HEK293 (cell line): ENCODE results near the gene RNASEH2C.

Source experiments
- CTCF ChIP-seq: fragments of 450-650 bp; formaldehyde crosslinking; IDR thresholded peaks from 2 replicates; pipeline ENCODE4 v1.5.1; 2016; ENCODE audit warnings: missing biosample characterization, missing genetic modification characterization
- GFI1B ChIP-seq: fragments of 450-650 bp; formaldehyde crosslinking; IDR thresholded peaks from 2 replicates; pipeline ENCODE4 v1.5.1; 2016; ENCODE audit warnings: missing biosample characterization, missing genetic modification characterization
- PRDM6 ChIP-seq: fragments of 450-650 bp; formaldehyde crosslinking; IDR thresholded peaks from 2 replicates; pipeline ENCODE4 v1.5.1; 2017; ENCODE audit warnings: missing biosample characterization, missing genetic modification characterization
- YY1 ChIP-seq: fragments of 450-650 bp; formaldehyde crosslinking; IDR thresholded peaks from 2 replicates; pipeline ENCODE4 v1.5.1; 2018; ENCODE audit warnings: missing biosample characterization, missing genetic modification characterization
- ZBTB17 ChIP-seq: fragments of 450-650 bp; formaldehyde crosslinking; IDR thresholded peaks from 2 replicates; pipeline ENCODE4 v1.5.1; 2016; ENCODE audit warnings: missing biosample characterization, missing genetic modification characterization
- ZBTB26 ChIP-seq: fragments of 450-650 bp; formaldehyde crosslinking; optimal IDR thresholded peaks from 2 replicates; pipeline ENCODE3; 2016; ENCODE audit warnings: missing biosample characterization, mild to moderate bottlenecking, missing genetic modification characterization
- ZNF121 ChIP-seq: fragments of 450-650 bp; formaldehyde crosslinking; IDR thresholded peaks from 2 replicates; pipeline ENCODE4 v1.5.1; 2016; ENCODE audit warnings: missing biosample characterization, missing genetic modification characterization
- ZNF335 ChIP-seq: fragments of 450-650 bp; formaldehyde crosslinking; conservative IDR thresholded peaks from 2 replicates; pipeline ENCODE4 v1.5.1; 2016; ENCODE audit warnings: missing biosample characterization, missing genetic modification characterization

- no peak for TF ChIP-seq CTCF (tag by site-specific recombination)
- no peak for TF ChIP-seq ZBTB26 (tag by site-specific recombination)
- TF ChIP-seq ZNF335 (tag by site-specific recombination) = no peak
- no peak for TF ChIP-seq ZNF121 (tag by site-specific recombination)
- TF ChIP-seq YY1 (tag by site-specific recombination) = no peak
- no peak for TF ChIP-seq PRDM6 (tag by site-specific recombination)
- no peak for TF ChIP-seq ZBTB17 (tag by site-specific recombination)
- no peak for TF ChIP-seq GFI1B (tag by site-specific recombination)
Observed at GRCh38 chr11:65764434-65764833, 43.8 kb upstream of the RNASEH2C start.
